HEK293T (cell line): ENCODE results near the gene KRT16.
"Not testable (repeated sequence)": the region's sequence is repeated elsewhere in the genome, so short reads cannot be mapped to it uniquely, and the experiment has no call there.

ENCODE experiments used
- CTCF ChIA-PET: fragments of 350-600 bp; formaldehyde crosslinking; extraction: SDS; loops from one replicate; lab custom pipeline; 2021; ENCODE audit warnings: antibody characterized with exemption, inconsistent platforms; lab: Yijun Ruan, JAX
- POLR2A ChIA-PET: fragments of 350-600 bp; formaldehyde crosslinking; extraction: SDS; loops from one replicate; lab custom pipeline; 2020; ENCODE audit warnings: antibody characterized with exemption, inconsistent platforms; lab: Yijun Ruan, JAX
- DNase-seq: peaks from one replicate; pipeline ENCODE4 v3.0.0; 2012; ENCODE audit warnings: mixed read lengths; ENCODE audit errors: extremely low spot score
- ARNT ChIP-seq: fragments of 450-650 bp; IDR thresholded peaks from 2 replicates; pipeline ENCODE4 v1.6.1; 2017; ENCODE audit warnings: mild to moderate bottlenecking
- BHLHE40 ChIP-seq: fragments of 450-650 bp; IDR thresholded peaks from 2 replicates; pipeline ENCODE4 v1.6.1; 2016; ENCODE audit warnings: mild to moderate bottlenecking, moderate library complexity, borderline replicate concordance
- CTBP1 ChIP-seq: fragments of 450-650 bp; IDR thresholded peaks from 2 replicates; pipeline ENCODE4 v1.6.1; 2016; ENCODE audit warnings: borderline replicate concordance
- ELF4 ChIP-seq: fragments of 450-650 bp; IDR thresholded peaks from 2 replicates; pipeline ENCODE4 v1.6.1; 2017; ENCODE audit warnings: antibody characterized with exemption
- FOXA1 ChIP-seq: fragments of 450-650 bp; IDR thresholded peaks from 2 replicates; pipeline ENCODE4 v1.6.1; 2016; ENCODE audit warnings: mild to moderate bottlenecking
- FOXK2 ChIP-seq: fragments of 450-650 bp; IDR thresholded peaks from 2 replicates; pipeline ENCODE4 v1.6.1; 2016; ENCODE audit warnings: mild to moderate bottlenecking
- FOXM1 ChIP-seq: fragments of 450-650 bp; IDR thresholded peaks from 2 replicates; pipeline ENCODE4 v1.6.1; 2017; ENCODE audit warnings: mild to moderate bottlenecking, borderline replicate concordance
- HDGF ChIP-seq: fragments of 450-650 bp; IDR thresholded peaks from 2 replicates; pipeline ENCODE4 v1.6.1; 2017; ENCODE audit warnings: antibody characterized with exemption, borderline replicate concordance
- L3MBTL2 ChIP-seq: fragments of 450-650 bp; conservative IDR thresholded peaks from 2 replicates; pipeline ENCODE4 v1.6.1; 2016; ENCODE audit warnings: mild to moderate bottlenecking
- LEF1 ChIP-seq: fragments of 450-650 bp; IDR thresholded peaks from 2 replicates; pipeline ENCODE4 v1.6.1; 2017; ENCODE audit warnings: mild to moderate bottlenecking, borderline replicate concordance
- NFRKB ChIP-seq: fragments of 450-650 bp; IDR thresholded peaks from 2 replicates; pipeline ENCODE4 v1.6.1; 2016; ENCODE audit warnings: mild to moderate bottlenecking, moderate library complexity
- SP1 ChIP-seq: fragments of 450-650 bp; IDR thresholded peaks from 2 replicates; pipeline ENCODE4 v1.6.1; 2017
- SUZ12 ChIP-seq: fragments of 450-650 bp; IDR thresholded peaks from 2 replicates; pipeline ENCODE4 v1.6.1; 2016; ENCODE audit warnings: mild to moderate bottlenecking
- TARDBP ChIP-seq: fragments of 450-650 bp; IDR thresholded peaks from 2 replicates; pipeline ENCODE4 v1.6.1; 2016
- ZNF384 ChIP-seq: fragments of 450-650 bp; IDR thresholded peaks from 2 replicates; pipeline ENCODE4 v1.6.1; 2016
- TF ChIP-seq, protein P1 (sequence below): fragments of 450-650 bp; IDR thresholded peaks from 2 replicates; pipeline ENCODE4 v1.6.1; 2016

KRT16 gene

DNA sequence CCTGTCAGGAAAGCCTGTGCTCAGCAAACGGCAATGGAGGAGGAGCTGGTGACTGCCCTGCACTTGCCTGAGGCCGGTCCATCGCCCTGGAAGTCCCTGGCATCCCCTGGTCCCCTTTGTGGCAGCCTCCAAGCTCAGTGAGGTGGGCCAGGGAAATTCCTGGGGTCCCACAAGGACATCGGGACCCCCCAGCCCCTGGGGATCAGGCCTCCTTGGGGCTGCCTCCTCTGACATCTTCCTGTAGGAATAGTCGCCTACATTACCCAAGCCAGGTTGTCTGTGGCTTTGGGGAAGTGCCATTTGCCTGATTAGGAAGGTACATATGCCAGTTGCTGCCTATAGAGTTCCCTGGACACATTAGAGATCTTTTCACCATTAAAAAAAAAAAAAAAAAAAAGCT lies 33.6 kb downstream of the KRT16 start:
- CTCF ChIA-PET, result interaction anchor here (0.7 to 1.6 kb wide), 9 partner anchors 8 to 88 kb away, joined by 3 to 16 read pairs (median 4); no protein-coding TSS in a partner anchor
- no peak for DNase-seq
- TF ChIP-seq BHLHE40 (no peak), TARDBP (no peak), HDGF (no peak), ELF4 (no peak), NFRKB (no peak), FOXA1 (no peak), L3MBTL2 (no peak), LEF1 (no peak), ARNT (no peak), SP1 (no peak), ZNF384 (no peak), FOXM1 (no peak)
- TF ChIP-seq, protein P1, sequence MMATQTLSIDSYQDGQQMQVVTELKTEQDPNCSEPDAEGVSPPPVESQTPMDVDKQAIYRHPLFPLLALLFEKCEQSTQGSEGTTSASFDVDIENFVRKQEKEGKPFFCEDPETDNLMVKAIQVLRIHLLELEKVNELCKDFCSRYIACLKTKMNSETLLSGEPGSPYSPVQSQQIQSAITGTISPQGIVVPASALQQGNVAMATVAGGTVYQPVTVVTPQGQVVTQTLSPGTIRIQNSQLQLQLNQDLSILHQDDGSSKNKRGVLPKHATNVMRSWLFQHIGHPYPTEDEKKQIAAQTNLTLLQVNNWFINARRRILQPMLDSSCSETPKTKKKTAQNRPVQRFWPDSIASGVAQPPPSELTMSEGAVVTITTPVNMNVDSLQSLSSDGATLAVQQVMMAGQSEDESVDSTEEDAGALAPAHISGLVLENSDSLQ, result no peak
- POLR2A ChIA-PET, result interaction anchor here (0.5 to 1.5 kb wide), 5 partner anchors 10 to 1444 kb away, joined by 3 to 6 read pairs (median 4); partner anchors contain the start of gene EIF1

DNA sequence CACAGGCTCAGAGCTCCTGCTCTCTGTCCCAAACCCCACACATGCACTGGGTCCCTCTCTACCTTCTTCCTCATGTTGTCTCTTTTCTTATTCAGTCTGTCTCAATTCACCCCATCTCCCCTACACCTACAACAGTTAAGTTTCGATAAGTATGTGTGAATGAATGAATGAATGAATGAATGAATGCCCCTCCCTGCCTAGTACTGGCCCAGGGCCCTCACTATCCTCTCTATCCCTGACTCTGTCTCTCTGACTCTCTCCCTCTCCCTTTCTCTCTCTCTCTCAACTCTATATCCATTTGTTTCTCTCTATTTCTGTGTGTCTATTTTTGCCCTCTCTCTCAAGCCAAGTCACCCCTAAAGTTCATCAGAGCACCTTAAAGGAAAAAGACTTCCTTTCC lies 34.0 kb downstream of the KRT16 start:
- ChIA-PET CTCF (interaction anchor here (0.7 to 1.6 kb wide), 3 partner anchors 28 to 88 kb away, joined by 3 to 16 read pairs (median 4); no protein-coding TSS in a partner anchor), POLR2A (interaction anchor here (1.1 to 1.5 kb wide), 2 partner anchors 15 to 110 kb away, joined by 3 to 4 read pairs; partner anchors contain the start of gene EIF1)
- TF ChIP-seq LEF1, result no peak
- TF ChIP-seq TARDBP, result no peak
- no peak for TF ChIP-seq FOXA1
- TF ChIP-seq, protein P1, result no peak
- no peak for TF ChIP-seq ZNF384
- TF ChIP-seq HDGF, result no peak
- TF ChIP-seq ELF4, result no peak
- TF ChIP-seq BHLHE40, result no peak
- TF ChIP-seq L3MBTL2, result no peak
- TF ChIP-seq SUZ12, result no peak
- TF ChIP-seq SP1, result no peak
- no peak for TF ChIP-seq FOXM1
- TF ChIP-seq CTBP1, result no peak
- no peak for TF ChIP-seq FOXK2
- no peak for DNase-seq

- DNase-seq, CTCF ChIA-PET: not testable (repeated sequence)
- POLR2A ChIA-PET, result interaction anchor here (1.0 kb wide), 1 partner anchor 112 kb away, joined by 3 read pairs; no protein-coding TSS in a partner anchor
Observed at GRCh38 chr17:41576740-41577139, 35.8 kb downstream of the KRT16 start.

- POLR2A ChIA-PET, result no interaction called here
- CTCF ChIA-PET, result no interaction called here
- TF ChIP-seq TARDBP, result no peak
- TF ChIP-seq ZNF384, result no peak
- no peak for TF ChIP-seq SP1
- no peak for TF ChIP-seq ELF4
- TF ChIP-seq LEF1, result no peak
- TF ChIP-seq BHLHE40, result no peak
- TF ChIP-seq ARNT, result no peak
- no peak for TF ChIP-seq HDGF
- no peak for TF ChIP-seq CTBP1
- no peak for TF ChIP-seq FOXM1
- no peak for TF ChIP-seq L3MBTL2
- no peak for DNase-seq
Observed at GRCh38 chr17:41575336-41575735, 37.2 kb downstream of the KRT16 start.

GRCh38 chr17:41571561-41572434 lies 40.8 kb downstream of the KRT16 start, which contains the start of gene KRT9:
Gene KRT9, minus strand, starts transcription at chr17:41572059. Its CDS starts 67 bp downstream, at chr17:41571992.
- no peak for TF ChIP-seq HDGF
- TF ChIP-seq BHLHE40, result no peak
- TF ChIP-seq ZNF384, result no peak
- no peak for TF ChIP-seq NFRKB
- TF ChIP-seq ARNT, result no peak
- no peak for DNase-seq
- POLR2A ChIA-PET, result no interaction called here
- CTCF ChIA-PET, result interaction anchor here (2.6 to 7.2 kb wide), 2 partner anchors 22 to 23 kb away, joined by 13 to 35 read pairs; no protein-coding TSS in a partner anchor

DNA sequence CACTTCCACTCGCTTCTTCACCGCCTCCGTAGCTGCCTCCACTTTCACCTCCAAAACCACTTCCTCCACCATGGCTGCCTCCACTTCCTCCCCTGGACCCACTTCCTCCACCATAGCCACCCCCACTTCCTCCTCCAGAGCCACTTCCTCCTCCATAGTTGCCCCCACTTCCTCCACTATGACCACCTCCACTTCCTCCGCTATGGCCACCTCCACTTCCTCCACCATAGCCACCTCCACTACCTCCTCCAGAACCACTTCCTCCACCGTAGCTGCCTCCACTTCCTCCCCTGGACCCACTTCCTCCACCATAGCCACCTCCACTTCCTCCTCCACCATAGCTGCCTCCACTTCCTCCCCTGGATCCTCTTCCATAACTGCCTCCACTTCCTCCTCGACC lies 45.2 kb downstream of the KRT16 start:
- no peak for DNase-seq
- ChIA-PET POLR2A (no interaction called here), CTCF (interaction anchor here (7.2 kb wide), 1 partner anchor 18 kb away, joined by 35 read pairs; no protein-coding TSS in a partner anchor)
- no peak for TF ChIP-seq FOXK2
- no peak for TF ChIP-seq ARNT
- TF ChIP-seq ZNF384, result no peak
- no peak for TF ChIP-seq NFRKB
- TF ChIP-seq CTBP1, result no peak

DNA sequence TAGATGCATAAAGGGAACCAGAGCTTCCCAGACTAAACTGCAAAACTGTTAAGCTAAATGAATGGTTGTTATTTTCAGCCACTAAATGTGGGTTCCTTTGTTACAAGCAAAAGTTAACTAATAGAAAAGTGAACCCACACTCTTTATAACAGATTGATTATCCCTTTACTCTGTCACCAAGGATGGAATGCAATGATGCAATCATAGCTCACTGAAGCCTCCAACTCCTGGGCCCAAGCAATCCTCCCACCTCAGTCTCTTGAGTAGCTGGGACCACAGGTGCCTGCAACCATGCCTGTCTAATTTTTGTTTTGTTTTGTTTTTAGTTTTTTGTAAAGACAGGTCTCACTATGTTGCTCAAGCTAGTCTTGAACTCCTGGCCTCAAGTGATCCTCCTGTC lies 47.2 kb downstream of the KRT16 start:
- CTCF ChIA-PET, result interaction anchor here (0.8 to 7.2 kb wide), 4 partner anchors 14 to 100 kb away, joined by 3 to 35 read pairs (median 6); no protein-coding TSS in a partner anchor
- TF ChIP-seq CTBP1 (no peak), SP1 (no peak), L3MBTL2 (no peak), HDGF (no peak), FOXA1 (no peak), ELF4 (no peak), FOXM1 (no peak), LEF1 (no peak)
- TF ChIP-seq, protein P1, result no peak
- POLR2A ChIA-PET, result interaction anchor here (1.4 kb wide), 1 partner anchor 123 kb away, joined by 5 read pairs; the partner anchor contains the start of gene EIF1
- DNase-seq, result no peak
